HT1080 (cell line): ENCODE results near the gene KIF4A. TPM values are rescaled to one million over a fixed set of nuclear protein-coding genes. Genes with fewer than 3 reads are reported as not detected.
A peak's percentile ranks its signal among the peaks of the same experiment; 100 is the strongest.
"Not testable (repeated sequence)": the region's sequence is repeated elsewhere in the genome, so short reads cannot be mapped to it uniquely, and the experiment has no call there.

Source experiments
- DNase-seq: peaks from one replicate; pipeline ENCODE4 v3.0.0-alpha.2; 2015; ENCODE audit warnings: low read depth
- total RNA-seq: library from RNA; depleted of rRNA; stranded (reverse); fragments of >200 nt; shearing (Covaris generic); gene quantifications from 2 replicates; pipeline ENCODE4 v1.2.3, GENCODE V29; 2014

KIF4A gene
- total RNA-seq, 1 experiment from 2014 or later: 30.6 TPM

GRCh38 chrX:70368731-70369130 is 78.8 kb downstream of the KIF4A start:
- not testable (repeated sequence) for DNase-seq

DNA sequence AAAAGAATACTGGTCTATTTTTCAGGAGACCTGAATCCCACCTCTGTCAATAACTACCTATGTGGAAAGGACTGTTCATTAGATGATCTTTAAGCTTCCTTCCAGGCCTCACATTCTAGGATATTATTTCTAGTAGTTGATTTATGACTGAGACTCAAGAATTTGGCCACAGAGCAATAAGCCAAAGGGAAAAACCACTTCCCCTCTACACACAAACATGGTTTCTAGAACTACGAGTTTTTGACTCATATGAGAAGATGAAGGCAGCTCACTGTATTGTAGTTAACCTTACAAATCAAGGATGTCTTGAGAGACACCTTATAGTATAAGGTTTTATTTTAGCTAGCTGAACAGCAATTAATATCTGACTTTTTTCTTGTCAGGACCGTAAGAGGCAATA is 96.3 kb downstream of the KIF4A start:
- no peak for DNase-seq

DNA sequence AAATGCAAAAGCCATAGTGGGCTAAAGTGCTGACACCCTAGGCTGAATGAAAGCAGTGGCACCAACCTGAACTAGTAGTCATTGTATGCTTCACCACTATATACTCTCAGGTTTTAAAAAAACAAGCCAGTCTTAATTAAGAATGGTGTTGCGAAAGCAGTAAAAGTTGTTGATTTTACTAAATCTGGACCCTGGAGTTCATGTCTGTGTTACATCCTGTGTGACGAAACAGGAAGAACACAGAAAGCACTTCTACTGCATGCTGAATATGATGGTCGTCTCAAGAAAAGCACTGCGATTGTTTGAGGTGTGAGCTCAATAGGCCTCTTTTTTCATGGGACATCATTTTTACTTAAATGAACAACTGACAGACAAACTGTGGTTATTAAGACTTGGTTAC is 109.0 kb downstream of the KIF4A start:
- DNase-seq: no peak

GRCh38 chrX:70400181-70400580 is 110.3 kb downstream of the KIF4A start:
- not testable (repeated sequence) for DNase-seq

GRCh38 chrX:70402721-70403120 is 112.8 kb downstream of the KIF4A start:
- no peak for DNase-seq

GRCh38 chrX:70405003-70405402 is 115.1 kb downstream of the KIF4A start:
- no peak for DNase-seq

DNA sequence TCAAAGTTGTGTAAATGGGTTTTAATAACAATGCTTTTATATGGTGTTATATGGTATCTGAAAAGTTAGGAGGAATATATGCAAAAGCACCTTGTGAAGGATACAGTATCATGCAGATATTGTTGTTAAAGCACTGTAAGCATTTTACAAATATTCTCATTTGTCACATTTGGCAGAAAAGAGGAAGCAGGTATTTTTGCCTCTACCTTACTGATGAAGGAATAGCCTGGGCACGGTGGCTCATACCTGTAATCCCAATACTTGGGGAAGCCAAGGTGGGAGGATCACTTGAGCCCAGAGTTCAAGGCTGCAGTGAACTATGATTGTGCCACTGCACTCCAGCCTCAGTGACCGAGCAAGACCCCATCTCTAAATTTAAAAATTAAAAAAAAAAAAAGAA is 121.0 kb downstream of the KIF4A start:
- DNase-seq: no peak

DNA sequence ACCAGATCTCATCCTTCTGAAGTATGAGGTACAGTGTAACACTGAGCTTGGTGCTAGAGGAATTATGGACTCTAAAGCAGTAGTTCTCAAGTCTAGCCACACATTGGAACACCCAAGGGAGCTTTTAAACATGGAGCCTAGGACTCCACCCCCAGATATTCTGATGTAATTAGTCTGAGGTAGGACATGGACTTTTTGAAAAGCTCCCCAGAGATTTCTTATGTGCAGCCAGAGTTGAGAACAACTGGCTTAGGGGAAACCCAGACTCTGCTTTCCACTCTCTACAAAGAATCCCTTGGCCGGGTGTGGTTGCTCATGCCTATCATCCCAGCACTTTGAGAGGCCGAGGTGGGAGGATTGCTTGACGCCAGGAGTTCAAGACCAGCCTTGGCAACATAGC is 121.6 kb downstream of the KIF4A start:
- no peak for DNase-seq

DNA sequence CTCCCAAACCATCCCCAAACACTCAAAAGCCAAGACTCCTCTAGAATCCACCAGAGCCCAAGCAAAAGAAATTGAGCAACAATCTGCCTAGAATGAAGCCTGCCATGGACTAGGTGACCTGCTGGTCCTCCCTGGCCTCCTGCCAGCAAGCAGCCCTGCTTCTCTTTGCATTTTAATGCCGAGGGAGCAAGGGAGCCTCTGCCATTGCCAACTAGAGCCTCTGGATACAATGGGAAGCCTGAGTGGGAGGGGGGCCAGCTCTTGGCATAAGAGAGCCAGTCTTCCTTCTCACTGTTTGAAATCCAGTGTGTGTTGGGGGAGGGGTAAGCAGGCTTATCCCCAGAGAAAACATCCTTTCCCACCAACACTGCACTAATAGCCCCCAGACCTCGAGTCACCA is 131.7 kb downstream of the KIF4A start:
- DNase-seq: no peak

DNA sequence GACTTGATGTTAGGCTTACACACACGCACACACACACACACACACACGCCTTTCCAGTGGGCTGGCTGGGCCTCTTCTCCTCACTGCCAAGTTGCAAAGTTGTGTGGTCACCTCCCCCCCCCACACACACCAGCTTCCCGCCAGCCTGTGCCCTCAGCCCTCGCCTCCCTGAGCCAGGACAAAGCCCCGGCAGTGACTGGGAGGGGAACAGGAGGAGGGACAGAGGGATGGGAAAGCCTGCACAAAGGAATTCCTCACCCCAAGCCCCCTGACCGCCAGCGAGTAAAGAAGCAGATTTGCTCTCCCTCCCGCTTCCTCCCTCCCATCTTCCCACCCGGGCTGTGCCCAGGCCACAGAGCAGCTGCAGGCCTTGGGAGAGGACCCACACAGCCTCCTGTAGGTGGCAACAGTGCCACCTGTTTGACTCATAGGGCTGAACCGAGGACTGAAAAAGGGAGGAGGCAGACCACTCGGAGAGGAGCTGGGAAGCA is 133.0 kb downstream of the KIF4A start, which contains the start of gene GDPD2:
TSS of gene GDPD2 (plus strand) at position 464 of the 491 bp plus-strand sequence. CDS start 1,671 bp downstream, outside the sequence.
- DNase-seq: peak; percentile 27

DNA sequence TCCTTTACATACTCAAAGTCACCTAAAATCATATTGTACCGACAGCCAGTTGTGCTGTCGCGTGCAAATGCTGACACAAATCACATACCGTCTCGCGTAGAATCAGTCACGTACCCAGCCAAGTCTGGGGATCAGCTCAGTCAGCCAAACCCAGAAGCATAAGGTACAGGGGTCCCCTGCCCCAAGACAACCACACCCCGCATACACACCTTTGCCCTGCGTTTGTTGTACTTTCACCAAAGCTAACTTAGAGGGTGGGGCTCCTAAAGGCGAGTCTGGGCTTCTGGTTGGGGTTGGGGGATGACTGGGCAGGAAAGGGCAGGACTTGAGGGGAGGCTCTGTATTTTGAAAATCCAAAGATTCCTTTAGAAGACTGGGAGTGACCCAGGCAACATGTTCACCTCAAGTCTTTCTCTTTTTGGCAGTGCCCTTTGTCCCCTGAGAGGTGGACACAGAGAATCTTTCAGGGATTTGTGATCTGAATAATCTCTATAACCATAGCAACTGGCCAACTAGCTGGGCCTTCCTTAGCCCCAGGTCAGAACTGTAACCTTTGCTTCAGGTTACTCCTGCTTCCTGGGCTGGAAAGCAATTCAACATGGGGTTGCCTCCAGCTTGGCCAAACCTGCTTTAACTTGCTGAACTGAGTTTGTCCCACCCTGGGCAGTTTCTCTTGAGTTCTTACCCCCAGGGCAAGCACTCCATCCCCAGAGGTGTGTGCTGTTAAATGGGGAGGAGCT is 134.2 kb downstream of the KIF4A start:
- no peak for DNase-seq

GRCh38 chrX:70424801-70425200 is 134.9 kb downstream of the KIF4A start:
- no peak for DNase-seq

- no peak for DNase-seq
Measured at GRCh38 chrX:70426286-70427278, 136.7 kb downstream of the KIF4A start.

- no peak for DNase-seq
Measured at GRCh38 chrX:70427365-70427764, 137.5 kb downstream of the KIF4A start.

GRCh38 chrX:70429759-70430158 is 139.9 kb downstream of the KIF4A start:
- DNase-seq: no peak

GRCh38 chrX:70432936-70433847 is 143.3 kb downstream of the KIF4A start:
- no peak for DNase-seq

DNA sequence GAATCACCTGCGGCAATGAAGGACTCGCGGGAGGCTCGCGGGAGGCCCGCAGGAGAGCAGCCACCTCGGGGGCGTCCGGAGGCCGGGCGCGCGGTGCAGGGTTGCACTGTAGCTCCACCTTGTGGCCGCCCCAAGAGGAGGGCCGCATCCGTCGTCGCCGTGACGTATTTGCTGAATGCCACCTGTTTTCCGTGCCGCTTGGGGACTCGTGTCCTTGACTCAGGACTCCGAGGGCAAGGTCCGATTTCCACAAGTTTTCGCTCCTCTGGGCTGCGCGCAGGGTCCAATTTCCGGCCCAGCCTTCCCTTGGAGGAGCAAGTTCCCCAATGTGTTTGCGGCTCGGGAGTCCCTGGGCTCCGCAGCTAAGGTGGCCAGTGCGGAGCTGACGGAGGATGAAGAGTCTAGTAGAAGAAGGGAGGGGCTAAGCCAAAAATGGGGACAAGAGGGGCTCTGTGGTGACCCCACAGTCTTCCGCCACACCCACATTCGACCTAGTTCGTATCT is 144.0 kb downstream of the KIF4A start:
- DNase-seq: peak; percentile 56

DNA sequence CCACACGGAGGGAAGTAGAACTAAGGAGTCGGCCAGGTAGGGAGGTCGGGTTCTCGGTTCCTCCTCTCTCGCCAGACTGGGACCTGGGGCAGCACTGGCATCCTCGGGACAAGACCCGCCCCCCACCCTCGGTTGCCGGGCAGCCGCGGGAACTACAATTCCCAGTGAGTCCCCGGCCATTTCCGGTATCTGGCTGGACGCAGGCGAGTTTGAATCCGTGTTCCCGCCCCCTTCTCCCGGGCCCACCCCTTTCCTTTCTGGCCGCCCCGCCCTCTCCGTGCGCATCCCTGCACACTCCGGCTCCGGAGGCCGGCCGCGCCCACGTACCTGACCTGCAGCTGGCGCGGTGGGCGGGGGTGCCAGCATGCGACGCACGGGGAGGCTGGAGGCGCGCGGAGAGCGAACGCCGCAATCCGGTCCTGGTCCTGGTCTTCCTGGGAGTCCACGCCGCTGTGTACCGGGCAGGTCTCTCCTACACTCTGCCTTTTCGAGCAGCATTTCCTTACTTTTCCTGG is 144.5 kb downstream of the KIF4A start:
- DNase-seq: peak; percentile 83

DNA sequence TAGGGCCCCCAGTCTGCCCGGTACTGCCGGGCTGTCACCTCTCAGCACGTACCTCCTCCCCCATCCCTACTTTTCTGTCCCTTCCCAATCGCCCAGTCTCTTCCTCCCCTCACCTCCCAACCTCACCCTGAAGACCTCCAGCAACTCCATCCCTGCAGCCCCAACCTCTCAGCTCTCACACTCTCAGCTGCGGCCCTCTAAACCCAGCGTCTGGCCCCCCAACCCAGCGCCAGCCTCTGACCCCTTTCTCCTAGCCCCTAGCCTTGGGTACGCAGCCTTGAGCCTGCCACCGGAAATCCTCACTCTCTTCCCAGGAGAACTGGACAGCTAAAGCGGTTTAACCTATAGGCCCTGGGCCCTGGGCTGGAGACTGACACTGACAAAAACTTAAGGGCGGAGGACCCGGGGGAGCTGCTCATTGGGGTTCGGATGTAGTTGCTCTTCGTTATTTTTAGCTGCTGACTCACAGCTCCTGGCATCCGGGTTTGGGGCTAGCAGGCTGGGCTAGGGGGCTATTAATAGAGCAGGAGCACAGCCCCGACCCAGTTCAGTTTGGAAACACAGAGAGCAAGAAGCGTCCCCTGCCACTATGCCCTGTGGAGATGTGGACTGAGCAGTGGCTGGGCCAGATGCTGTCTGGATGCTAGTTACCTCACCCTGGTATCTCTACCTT is 145.1 kb downstream of the KIF4A start:
- peak; percentile 58 for DNase-seq

GRCh38 chrX:70436343-70436742 is 146.4 kb downstream of the KIF4A start:
- no peak for DNase-seq
